Measurements from ENCODE around the gene TAGLN.

GRCh38 chr11:117231842-117232091 lies 32.6 kb downstream of the TAGLN start, which contains the start of gene PCSK7:
- TF ChIP-seq CTCF (IDR thresholded peaks at IDR 0.05; ENCODE audit: low read depth, low read length) (no peak), EZH2phosphoT487 (IDR thresholded peaks at IDR 0.05; ENCODE audit: low read depth) (no peak)

Measured in OCI-LY3 (cell line).